GM21515 (cell line): Measurements from ENCODE around the gene C1orf232.

ENCODE experiments used
- ATAC-seq: cut with Tn5 transposase; IDR thresholded peaks from one replicate; pipeline ENCODE4 v1.9.1; 2021; ENCODE audit not compliant: unreplicated experiment

C1orf232 gene

DNA sequence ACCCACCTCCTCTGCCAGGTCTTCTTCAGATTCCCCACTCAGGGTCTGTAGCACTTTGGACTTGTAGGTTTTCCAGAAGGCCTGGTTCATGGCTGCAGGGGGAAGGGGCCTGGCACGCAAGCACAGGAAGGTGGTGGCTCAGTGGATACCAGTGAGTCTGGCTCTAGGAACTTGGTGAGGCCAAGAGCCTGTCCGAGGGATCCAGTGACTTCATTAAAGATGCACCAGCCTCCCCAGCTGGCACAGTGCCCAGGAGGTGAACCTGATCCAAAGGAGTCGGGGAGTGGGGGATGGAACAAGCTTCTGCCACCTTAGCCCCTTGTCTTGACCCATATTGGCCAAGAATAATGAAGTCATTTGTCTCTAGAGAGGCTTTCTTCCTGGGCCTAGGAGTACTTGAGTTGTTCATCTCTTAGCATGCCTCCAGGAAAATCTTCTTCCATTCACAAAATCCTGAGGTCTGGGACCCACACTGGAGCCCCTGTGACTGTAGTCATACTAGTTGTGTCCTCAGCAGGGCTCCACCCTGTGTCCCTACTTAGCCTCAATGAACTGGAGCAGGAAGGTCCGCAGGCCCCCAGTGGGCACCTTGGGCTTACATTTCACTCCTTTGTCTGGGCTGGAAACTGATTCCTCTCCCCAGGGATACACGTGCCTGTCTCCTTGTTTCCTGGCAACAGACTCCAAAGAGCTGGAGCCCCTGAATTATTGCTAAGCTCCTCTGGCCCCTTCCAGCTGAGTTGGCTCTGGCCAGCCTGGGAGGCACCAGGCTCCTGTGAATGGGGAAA lies at the start of gene C1orf232:
TSS of gene C1orf232 (minus strand) at position 554 of the 788 bp plus-strand sequence. CDS start at position 90, 464 bp downstream.
- no peak for ATAC-seq

DNA sequence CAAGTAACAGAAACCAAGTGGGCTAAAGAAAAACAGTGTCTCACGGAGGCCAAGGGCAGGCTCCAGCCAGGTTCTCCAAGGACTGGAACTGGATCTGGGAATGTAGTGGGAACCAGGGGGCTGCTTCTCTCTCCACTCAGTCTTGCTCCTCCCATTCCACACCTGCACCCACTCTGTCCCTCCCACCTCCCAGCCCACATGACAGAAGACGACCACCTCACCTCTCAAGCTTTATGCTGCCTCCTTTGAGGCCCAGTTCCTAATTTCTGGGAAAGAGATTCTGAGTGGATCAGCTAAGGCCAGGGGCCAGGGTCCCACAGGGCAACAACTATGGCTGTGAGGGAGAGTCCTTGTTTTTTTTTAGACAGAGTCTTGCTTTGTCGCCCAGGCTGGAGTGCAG lies 46.5 kb upstream of the C1orf232 start:
- no peak for ATAC-seq

DNA sequence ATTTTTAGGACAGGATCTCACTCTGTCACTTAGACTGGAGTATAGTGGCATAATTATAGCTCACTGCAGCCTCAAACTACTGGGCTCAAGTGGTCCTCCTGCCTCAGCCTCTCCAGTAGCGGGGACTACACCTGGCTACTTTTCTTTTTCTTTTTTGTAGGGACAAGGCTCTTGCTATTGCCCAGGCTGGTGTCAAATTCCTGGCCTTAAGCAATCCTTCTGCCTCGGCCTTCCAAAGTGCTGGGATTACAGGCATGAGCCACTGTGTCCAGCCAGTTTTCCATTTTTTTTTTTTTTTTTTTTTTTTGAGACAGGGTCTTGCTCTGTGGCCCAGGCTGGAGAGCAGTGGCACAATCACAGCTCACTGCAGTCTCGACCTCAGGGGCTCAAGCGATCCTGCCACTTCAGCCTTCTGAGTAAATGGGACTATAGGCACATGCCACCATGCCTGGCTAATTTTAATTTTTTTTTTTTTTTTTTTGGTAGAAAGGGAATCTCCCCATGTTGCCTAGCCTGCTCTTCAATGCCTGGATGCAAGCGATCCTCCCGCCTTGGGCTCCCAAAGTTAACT lies 44.7 kb upstream of the C1orf232 start:
- no peak for ATAC-seq

DNA sequence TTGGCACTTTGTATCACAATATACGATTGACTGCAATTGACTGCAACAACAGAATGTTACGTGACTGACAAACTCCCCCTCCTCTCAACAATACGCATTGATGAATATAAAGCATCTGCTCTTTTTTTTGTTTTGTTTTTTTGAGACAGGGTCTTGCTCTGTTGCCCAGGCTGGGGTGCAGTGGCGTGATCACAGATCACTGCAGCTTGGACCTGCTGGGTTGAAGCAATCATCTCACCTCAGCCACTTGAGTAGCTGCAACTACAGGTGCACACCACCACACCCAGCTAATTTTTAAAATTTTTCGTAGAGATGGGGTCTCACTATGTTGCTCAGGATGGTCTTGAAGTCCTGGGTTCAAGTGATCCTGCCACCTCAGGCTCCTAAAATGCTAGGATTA lies 44.0 kb upstream of the C1orf232 start:
- ATAC-seq: no peak

DNA sequence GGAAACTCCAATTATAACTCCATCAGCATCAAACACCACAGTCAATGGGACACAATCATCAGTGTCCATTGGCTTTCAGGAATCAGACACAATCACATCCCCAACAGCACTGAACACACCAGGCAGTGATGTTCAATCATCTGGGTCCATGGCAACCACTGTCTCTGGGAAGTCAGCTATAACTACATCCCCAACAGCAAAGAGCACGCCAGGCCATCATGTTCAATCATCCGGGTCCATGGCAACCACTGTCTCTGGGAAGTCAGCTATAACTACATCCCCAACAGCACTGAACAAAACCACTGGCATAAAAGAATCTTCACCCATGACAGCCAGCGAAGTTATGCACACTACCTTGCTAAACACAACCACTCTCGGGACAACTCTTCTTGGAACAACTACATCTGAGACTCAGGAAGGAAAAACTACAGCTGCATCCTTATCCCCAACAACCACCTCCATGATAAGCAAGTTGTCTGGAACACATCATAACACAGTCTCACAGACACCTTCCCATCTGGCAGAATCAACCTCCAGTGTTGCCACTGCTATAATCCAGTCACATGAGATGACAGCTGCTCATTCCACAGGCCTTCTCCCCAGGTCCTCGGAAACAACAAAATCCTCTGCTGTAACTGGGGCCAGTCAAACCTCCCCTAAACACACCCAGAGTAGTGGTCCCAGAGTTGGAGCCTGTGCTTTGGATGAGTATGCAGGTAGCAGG lies 41.5 kb upstream of the C1orf232 start:
- no peak for ATAC-seq

DNA sequence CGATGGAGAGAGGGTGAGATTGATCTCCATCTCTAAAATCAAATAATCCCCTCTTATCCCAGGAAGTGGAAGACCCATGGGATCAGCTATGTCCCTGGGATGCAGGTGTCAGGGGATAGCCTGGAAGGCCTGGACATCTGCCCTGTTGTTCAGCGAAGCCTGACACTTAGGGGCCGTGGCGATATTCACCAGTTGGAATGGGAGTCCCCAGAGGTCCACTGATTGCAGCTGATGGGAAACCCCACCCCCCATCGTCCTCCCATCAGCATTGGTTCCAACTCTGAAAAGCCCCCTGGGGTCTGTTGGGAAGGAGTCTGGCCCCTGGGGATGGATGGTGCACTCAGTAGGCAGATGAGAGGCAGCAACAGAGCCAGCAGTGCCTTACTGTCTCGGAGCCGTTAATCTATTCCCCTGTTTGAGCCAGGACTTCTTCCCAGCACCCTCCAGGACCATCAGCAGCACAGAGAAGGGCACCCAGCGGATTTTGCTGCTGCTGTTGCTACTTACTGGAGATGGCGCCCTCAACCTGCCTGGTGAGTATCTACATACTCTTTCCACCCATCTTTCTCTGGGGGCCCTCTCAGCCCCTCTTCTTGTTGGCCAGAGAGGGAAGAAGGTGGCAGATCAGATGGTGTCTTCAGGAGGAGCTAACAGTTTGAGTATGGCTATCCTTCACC lies 35.0 kb upstream of the C1orf232 start:
- no peak for ATAC-seq

DNA sequence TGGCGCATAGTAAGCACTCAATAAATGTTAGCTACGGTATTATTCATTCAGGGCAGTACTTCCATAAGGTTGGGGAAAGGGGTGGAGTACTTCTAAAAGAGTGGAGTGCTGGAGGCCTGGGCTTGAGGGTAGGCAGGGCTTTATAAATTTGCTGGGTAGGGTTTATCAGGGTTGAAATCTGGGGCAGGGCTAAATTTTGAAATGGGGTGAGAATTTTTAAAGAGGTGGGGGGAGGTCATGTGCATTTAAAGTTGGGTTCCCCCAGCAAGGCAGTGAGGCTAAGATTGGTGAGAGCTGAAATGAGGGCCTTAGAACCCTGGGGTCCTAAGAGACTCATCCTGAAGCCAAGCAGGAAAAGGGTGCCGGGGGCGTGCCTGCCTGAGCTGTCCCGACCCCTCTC lies 31.6 kb upstream of the C1orf232 start:
- ATAC-seq: no peak

DNA sequence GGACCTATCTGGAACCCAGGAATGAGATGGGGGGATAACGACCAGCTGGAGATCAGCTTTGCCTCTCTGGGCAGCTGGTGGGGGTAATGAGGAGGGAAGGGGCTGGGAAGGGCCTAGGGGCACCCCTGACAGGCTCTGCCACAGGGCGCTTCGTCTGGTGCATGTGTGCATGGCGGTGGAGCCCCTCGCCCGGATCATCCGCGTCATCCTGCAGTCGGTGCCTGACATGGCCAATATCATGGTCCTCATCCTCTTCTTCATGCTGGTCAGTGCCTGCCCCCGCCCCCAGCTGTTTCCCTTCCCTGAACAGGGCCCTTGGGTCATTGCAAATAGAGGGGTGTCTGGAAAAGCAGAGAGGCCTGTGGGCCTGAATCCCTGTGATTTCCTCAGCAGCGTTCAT lies 29.1 kb upstream of the C1orf232 start:
- no peak for ATAC-seq

DNA sequence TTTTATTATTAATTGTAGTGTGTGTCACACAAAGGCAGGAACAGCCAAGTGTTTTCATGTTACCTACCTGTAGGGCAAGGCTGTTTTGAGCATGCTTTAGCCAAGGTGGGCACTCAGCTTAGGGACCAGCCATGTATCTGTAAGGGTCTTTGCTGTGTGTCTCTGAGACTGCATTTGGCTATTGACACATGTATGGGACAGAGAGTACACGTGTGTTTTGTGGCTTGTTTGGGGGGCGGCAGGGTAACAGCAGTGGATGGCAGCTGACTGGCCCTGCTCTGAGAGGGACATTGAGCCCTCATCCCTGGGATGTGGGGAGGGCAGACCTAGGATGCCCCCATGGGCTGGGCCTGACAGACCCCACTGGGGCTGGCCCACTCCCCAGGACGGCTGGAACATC lies 28.5 kb upstream of the C1orf232 start:
- ATAC-seq: no peak

DNA sequence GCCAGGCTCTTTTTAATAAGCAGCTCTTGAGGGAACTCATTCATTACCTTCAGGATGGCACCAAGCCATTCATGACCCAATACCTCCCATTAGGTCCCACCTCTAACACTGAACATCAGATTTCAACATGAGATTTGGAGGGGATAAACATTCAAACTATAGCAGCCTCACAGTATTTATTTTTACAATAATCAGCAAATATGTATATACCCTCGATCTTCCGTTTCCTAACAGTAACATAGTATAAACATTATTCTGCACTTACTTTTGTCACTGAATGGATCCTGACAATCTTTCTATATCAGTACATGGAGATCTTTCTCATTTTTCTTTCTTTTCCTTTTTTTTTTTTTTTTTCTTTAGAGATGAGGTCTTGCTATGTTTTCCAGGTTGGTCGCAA lies 27.0 kb upstream of the C1orf232 start:
- ATAC-seq: no peak

DNA sequence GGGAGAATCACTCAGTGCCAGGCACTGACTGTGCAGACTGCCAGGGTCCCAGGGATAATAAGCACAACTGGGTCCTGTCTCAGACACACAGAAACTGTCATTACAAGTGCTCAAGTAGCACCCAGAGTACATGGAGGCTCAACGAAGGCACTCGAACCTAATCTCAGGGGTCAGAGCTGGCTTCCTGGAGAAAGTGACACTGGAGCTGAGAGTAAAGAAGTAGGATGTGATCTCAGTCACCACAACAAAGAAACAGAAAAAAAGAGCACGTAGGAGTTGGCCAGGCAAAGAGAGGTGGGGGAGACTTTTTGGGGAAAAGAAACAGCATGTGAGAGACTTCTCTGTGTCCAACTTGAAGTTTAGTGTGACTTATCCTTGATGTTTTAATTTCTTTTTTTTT lies 23.0 kb upstream of the C1orf232 start:
- ATAC-seq: no peak

DNA sequence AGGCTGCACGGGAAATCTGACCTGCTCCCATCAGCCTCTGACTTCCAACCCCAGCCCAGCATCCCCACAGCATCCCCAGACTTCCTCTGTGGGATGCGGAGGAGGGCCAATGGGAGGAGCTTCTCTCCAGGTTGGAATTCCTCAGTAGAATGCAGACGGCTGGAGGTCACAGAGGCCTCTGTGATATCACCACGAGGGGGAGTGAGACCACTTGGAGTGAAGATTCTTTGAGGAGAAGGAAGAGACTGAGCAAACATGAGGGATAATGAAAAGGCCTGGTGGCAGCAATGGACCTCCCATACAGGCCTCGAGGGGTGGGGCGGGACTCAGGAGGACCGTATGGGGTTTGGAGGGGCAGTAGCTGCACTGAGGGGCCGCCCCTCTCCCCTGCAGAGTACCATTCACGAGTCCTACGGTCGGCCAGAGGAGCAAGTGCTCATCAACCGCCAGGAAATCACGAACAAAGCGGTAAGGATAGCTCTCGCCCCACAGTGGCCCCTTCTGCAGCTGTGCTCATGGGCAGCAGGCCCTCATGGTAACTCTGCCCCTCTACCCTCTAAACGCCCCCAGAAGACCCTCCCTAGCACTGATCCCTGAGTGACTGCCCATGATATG lies 21.7 kb upstream of the C1orf232 start, which contains the start of gene CATSPER4:
TSS of gene CATSPER4 (plus strand) at position 230 of the 615 bp plus-strand sequence. CDS start at position 256, 26 bp downstream.
- no peak for ATAC-seq

DNA sequence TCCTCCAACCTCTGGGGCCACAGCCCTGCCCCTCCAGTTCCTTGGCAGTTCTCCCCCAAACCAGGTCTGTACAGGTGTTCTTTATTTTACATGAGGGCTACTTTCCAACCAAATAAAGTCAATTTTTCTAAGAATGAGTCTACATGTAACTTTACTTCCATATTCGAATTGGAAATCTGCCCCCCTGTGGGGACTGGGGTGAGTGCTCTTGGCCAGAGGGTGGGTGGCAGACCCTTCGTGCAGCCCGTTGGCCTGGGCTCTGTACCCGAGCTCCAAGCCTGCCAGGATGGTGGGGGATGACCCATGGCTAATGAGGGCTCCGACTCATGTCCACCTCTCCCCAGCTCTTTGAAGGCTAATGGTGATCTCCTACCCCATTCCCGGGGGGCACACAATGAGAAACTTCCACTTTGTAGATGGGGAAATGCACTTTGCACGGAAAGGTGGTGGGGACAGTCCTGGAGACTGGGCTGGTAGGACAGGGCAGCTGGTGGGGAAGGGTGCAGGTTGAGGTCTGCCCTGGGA lies 21.1 kb upstream of the C1orf232 start:
- ATAC-seq: no peak

DNA sequence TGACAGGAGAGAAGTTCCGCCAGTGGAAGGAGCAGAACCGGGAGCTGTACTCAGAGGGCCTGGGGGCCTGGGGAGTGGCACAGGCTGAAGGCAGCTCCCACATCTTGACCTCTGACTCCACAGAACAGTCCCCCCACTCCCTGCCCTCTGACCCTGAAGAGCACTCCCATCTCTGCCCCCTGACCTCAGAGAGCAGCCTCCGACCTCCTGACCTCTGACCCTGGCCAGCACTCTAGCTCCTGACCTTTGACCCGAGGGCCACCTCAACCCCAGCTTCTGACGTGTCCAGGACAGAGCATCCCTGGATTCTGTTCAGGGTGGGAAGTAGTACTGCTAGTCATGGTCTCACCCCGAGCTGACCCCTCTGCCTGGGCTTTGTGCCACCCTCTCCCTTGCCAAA lies 20.6 kb upstream of the C1orf232 start:
- ATAC-seq: no peak

DNA sequence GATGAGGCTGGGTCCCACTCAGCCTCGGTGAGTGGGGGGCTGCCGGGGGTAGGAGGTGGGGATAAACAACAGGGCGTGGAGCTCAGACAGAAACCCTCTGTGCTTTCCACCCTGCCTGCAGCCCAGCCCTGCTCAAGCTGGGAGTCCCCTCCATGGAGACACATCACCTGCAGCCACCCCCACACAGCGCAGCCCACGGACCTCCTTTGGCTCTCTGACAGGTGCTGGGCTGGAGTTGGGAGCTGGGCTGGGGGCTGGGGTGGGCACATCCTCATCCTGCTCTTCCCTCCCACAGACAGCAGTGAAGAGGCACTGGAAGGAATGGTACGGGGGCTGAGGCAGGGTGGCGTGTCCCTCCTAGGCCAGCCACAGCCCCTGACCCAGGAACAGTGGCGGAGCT lies 19.7 kb upstream of the C1orf232 start:
- ATAC-seq: no peak

DNA sequence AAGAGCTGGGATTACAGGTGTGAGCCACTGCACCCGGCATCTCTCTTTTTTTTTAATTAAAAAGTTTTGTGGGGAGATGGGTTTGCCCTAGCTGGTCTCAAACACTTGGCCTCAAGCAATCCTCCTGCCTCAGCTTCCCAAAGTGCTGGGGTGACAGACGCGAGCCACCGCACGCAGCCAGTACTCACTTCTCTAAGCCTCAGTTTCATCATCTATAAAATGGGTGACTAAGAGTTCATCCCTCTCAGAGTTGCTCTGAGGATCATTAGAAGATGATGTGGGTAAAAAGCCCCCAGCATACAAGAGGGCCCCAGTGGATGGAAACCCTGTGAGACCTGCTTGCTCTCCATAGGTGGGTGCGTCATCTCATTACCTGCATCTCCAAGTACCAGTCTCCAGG lies 19.1 kb upstream of the C1orf232 start:
- ATAC-seq: no peak

DNA sequence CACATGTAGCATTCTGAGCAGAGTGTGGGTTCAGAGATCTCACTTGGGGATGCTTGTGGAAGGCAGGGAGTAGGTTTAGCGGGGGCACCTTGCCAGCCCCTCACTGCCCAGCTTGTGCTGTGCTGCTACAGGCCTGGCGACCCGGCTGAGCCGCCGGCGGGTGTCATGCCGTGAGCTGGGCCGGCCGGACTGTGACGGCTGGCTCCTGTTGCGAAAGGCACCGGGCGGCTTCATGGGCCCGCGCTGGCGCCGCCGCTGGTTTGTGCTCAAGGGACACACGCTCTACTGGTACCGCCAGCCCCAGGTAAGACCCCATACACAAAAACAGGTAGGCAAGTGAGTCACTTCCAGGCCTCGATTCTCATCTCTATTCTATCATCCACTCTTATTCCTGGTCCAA lies 16.1 kb upstream of the C1orf232 start:
- no peak for ATAC-seq

DNA sequence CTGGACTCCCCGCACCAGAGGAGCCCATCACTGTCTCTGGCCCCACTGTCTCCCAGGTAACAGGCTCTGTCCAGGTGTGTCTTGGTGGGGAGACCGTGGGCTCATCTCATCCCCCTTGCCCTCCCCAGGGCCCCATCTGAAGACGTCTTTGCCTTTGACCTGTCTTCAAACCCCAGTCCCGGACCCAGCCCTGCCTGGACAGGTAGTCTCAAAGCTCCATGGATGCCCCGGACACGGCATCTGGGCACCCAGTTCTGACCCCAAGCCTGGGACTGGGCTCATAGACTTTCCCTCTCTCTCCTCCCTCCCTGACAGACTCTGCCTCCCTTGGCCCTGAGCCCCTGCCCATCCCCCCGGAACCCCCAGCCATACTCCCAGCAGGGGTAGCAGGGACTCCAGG lies 15.3 kb upstream of the C1orf232 start:
- no peak for ATAC-seq

DNA sequence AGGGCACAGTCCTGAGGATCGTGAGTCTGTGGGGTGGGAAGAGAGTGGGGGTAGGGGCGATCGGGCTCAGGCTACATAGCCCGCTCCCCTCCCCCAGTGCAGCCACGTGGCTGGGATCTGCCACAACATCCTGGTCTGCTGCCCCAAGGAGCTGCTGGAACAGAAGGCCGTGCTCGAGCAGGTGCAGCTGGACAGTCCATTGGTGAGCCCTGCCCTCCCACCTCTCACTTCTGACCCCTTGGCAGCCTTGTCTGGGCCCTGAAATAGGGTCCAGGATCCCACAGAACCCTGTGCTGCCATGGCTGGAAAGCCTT lies 13.6 kb upstream of the C1orf232 start:
- ATAC-seq: no peak

DNA sequence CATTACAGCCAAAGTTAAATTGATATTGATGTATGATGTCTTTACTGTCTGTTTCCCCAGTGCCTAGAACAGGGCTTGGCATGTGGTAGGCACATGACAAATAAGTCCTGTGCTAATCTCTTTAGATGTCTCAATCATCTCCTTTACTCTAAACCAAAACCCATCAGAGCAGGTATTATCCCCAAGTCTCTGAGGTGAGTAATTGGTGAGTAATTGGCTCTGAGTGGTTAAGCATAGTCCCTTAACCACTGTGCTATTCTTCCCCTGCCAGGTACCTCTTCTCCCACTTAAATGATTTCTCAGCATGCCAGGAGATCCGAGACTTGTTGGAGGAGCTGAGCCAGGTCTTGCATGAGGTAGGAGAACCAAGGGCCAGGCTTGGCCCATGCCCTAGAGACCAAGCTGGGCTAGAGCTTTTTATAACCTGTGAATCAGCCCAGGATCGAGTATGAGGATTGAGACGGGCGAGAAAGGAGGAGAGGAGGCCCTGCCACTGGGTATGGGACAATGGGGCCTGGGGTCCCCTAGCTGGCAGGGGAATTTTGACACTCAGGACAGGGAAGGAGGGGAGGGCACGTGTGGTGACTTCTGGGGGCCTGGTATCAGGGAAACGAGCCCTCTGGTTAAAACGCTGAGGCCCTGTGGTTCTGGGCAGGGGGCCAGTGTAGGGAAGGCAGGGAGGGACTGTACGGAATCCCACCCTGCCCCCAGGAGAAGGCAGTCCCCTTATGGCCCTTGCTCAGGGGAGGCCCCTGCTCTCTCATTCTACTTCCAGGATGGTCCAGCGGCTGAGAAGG lies 13.0 kb upstream of the C1orf232 start:
- ATAC-seq: no peak
